Measurements from ENCODE around the gene ATP8A2.

ATP8A2 gene

DNA sequence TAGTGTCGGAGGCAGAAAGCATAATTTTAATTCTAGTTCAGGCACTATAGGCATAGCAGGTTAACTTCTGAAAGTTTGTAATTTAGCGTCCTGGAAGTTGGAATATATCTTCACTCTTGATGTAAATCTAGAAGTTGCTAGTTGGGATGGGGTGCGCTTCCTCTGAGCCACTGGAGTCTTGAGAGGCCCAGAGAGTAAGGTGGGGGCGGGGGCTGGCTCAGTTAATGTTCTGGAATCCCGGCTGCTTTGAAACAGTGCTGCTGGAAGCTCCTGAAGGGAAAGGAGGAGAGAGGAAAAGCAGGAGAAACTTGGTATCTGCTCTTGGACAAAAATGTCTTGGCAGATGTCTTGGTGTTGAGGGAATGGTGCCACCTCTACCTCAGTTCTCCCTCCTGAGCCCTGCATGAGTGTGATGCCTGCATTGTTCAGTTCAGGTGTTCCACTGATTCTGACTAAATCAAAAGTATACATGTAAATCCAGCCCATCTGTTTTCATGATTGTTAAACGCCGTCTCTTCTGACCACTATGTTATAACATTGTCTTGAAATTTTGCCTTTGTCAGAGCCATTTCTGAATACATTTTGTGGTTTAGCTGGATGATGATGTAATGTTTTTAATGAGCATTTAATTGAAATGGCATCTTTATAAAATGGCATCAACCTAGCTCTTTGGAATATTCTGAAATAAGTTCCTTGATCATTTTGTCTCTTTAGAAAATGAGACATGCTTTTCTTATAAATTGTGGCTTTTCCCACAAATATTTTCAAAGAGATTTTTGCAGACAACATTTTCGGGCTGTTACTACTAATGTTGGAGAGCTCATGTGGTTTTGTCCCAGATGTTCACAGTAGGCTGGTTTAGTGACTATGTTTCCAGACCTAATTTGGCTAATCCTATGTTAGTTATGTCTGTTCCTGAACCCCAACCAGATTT lies 477.3 kb downstream of the ATP8A2 start:
- no peak for DNase-seq (ENCODE audit: low read depth)
- TF ChIP-seq, protein P1, sequence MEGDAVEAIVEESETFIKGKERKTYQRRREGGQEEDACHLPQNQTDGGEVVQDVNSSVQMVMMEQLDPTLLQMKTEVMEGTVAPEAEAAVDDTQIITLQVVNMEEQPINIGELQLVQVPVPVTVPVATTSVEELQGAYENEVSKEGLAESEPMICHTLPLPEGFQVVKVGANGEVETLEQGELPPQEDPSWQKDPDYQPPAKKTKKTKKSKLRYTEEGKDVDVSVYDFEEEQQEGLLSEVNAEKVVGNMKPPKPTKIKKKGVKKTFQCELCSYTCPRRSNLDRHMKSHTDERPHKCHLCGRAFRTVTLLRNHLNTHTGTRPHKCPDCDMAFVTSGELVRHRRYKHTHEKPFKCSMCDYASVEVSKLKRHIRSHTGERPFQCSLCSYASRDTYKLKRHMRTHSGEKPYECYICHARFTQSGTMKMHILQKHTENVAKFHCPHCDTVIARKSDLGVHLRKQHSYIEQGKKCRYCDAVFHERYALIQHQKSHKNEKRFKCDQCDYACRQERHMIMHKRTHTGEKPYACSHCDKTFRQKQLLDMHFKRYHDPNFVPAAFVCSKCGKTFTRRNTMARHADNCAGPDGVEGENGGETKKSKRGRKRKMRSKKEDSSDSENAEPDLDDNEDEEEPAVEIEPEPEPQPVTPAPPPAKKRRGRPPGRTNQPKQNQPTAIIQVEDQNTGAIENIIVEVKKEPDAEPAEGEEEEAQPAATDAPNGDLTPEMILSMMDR (conservative IDR thresholded peaks at IDR 0.05; ENCODE audit: low read depth, low read length), result no peak
- no peak overlapping the region for H3K4me3 ChIP-seq (ENCODE audit: low read depth, low read length)

DNA sequence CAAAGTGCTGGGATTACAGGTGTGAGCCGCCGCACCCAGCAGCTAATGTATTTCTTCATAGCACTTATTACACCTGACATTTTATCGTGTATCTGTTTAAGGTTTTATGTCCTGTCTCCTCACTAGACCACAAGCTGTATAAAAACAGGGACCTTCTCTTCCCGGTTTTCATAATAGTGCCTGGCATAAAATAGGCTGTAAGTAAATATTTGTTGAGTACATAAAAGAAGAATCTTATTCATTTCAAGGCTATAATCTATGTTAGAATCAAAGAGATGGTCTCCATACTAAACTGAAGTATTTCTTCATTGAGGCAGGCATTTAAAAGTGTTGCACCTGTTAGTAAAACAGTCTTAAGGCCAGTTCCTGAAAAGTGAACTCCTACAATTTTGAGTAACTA lies 486.1 kb downstream of the ATP8A2 start:
- no peak overlapping the region for H3K4me3 ChIP-seq (ENCODE audit: low read depth, low read length)
- TF ChIP-seq, protein P1 (conservative IDR thresholded peaks at IDR 0.05; ENCODE audit: low read depth, low read length), result no peak
- DNase-seq (ENCODE audit: low read depth), result no peak

DNA sequence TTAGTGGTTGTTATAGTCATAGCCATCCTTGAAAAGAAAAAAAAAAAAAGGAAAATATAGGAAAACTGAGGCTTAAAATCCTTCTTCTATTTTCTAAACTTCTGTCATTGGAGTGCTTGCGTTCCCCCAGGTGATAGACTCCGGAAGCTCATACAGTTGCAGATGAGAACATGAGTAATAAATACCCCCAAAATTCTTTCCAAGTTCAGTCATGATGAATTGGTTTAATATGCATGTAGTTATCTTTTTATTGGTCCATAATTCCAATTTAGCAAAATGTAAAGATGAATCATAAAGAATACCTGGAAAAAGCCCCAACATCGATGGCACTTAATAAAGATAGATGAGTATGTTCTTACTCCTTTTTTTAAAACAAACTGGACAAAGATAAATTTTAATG lies 487.8 kb downstream of the ATP8A2 start:
- TF ChIP-seq, protein P1 (conservative IDR thresholded peaks at IDR 0.05; ENCODE audit: low read depth, low read length), result no peak
- DNase-seq (ENCODE audit: low read depth), result no peak
- H3K4me3 ChIP-seq (ENCODE audit: low read depth, low read length), result no peak overlapping the region

DNA sequence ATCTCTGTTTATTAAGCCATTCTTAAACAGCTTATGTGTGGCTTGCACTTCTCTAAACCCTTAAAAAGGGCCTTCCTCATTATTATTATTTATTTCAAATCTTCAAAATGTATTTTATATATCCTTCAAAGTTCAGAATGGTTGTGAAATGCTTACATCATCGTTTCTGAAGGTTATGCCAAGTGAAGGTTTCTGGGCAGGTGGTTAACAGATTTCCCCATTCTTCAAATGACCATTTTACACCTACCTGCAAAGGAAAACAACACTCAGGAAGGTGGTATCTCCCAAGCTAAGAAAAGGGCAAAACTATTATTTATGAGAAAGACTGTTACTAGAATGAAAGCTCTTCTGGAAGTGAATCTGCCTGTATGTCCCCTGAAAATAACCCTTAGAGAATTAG lies 488.5 kb downstream of the ATP8A2 start:
- TF ChIP-seq, protein P1 (conservative IDR thresholded peaks at IDR 0.05; ENCODE audit: low read depth, low read length), result no peak
- no peak for DNase-seq (ENCODE audit: low read depth)
- no peak overlapping the region for H3K4me3 ChIP-seq (ENCODE audit: low read depth, low read length)

DNA sequence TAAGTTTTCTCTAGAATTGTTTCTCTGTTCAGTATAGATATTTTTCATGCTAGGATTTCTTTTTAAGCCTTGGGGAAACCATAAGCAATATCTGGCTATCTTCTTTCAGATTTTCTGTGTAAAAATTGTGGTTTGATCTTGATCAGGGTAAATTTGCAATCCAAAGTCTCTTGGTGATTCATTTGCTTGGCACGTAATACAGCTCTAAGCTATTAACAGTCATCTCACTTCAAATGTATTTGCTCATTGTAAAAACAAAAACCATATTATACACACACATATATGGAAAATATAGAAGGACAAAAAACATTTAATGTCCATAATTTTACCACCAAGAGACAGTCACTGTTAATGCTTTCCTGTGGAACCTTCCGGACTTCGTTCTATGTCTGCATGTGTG lies 489.1 kb downstream of the ATP8A2 start:
- peak; percentile 87 for DNase-seq (ENCODE audit: low read depth)
- H3K4me3 ChIP-seq (ENCODE audit: low read depth, low read length), result no peak overlapping the region
- TF ChIP-seq, protein P1 (conservative IDR thresholded peaks at IDR 0.05; ENCODE audit: low read depth, low read length), result no peak

DNA sequence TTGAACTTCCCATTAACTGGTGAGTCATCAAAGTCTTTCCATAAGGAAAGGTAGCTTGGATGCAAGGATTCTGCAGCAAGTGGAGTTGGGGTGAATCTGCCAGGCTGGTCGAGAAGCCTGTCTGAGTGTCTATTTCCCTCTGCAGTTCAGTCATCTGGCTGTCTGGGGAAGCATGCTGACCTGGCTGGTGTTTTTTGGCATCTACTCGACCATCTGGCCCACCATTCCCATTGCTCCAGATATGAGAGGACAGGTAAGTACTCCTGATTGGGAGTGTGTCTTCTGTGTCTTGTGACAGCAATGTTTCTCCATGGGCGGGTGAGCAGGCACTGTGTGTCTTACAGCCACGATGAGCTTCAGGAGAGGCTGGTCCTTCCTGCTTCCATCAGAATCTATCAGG lies 490.4 kb downstream of the ATP8A2 start:
- TF ChIP-seq, protein P1 (conservative IDR thresholded peaks at IDR 0.05; ENCODE audit: low read depth, low read length), result no peak
- no peak for DNase-seq (ENCODE audit: low read depth)
- H3K4me3 ChIP-seq (ENCODE audit: low read depth, low read length), result no peak overlapping the region

DNA sequence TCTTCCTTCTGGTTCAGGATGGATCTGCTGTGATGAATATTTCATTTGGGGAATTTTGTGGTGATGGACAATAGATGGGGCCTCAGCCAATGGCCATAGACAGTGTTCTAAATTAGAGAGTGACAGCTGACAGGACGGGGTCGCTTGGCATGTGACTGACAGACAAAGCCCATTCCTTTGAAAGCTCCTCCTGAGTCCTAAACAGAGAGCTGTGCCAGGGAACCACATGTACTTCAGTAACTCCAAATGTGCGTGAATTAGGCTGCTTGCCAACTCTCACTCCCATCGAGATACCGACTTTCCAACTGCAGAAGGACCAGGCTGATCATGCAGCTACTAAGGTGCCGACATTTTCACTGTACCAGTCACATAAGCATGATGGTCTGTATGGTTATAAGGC lies 492.3 kb downstream of the ATP8A2 start:
- no peak for DNase-seq (ENCODE audit: low read depth)
- H3K4me3 ChIP-seq (ENCODE audit: low read depth, low read length), result no peak overlapping the region
- TF ChIP-seq, protein P1 (conservative IDR thresholded peaks at IDR 0.05; ENCODE audit: low read depth, low read length), result no peak

Measured in choroid plexus epithelial cell (primary cell).